T47D (cell line): ENCODE data around the gene S100A9.
"Not testable (repeated sequence)": the region's sequence is repeated elsewhere in the genome, so short reads cannot be mapped to it uniquely, and the experiment has no call there.

ENCODE experiments used
- DNase-seq, 2 experiments: peaks; one replicate each; pipeline versions ENCODE4 v3.0.0 to v3.0.0-alpha.2; 2011 to 2012; ENCODE audit warnings: low read depth in 1 of 2, low spot score in 1 of 2
- JUND ChIP-seq: IDR thresholded peaks from 2 replicates; pipeline ENCODE4 v1.6.1; 2012; ENCODE audit warnings: low read depth
- in situ Hi-C: cut with HindIII; loops from 2 replicates; pipeline ENCODE4 v1.10.0; 2016; ENCODE audit warnings: low sequenced_read_pairs, low pct_unique_long_range_greater_than_20kb

The S100A9 gene

GRCh38 chr1:153399401-153400055 lies 41.9 kb downstream of the S100A9 start:
- DNase-seq = no peak
- in situ Hi-C loops = no loop called here
- TF ChIP-seq JUND = no peak

GRCh38 chr1:153400244-153400643 lies 42.6 kb downstream of the S100A9 start:
- no peak for TF ChIP-seq JUND
- in situ Hi-C loops = no loop called here
- no peak for DNase-seq

GRCh38 chr1:153401461-153401860 lies 43.8 kb downstream of the S100A9 start:
- in situ Hi-C loops = no loop called here
- DNase-seq = no peak
- TF ChIP-seq JUND = no peak

GRCh38 chr1:153402226-153402625 lies 44.6 kb downstream of the S100A9 start:
- in situ Hi-C loops = no loop called here

GRCh38 chr1:153403421-153404085 lies 45.9 kb downstream of the S100A9 start:
- in situ Hi-C loops = no loop called here
- no peak for TF ChIP-seq JUND
- DNase-seq = no peak

More at GRCh38 chr1:153402226-153402625, 44.6 kb downstream of the S100A9 start:
- no peak for DNase-seq
- TF ChIP-seq JUND = no peak

- in situ Hi-C loops = no loop called here
Observed at GRCh38 chr1:153404086-153404635, 46.5 kb downstream of the S100A9 start.

GRCh38 chr1:153404768-153405167 lies 47.1 kb downstream of the S100A9 start:
- peak; percentile 45 to 73 for DNase-seq
- in situ Hi-C loops = no loop called here
- no peak for TF ChIP-seq JUND

More at GRCh38 chr1:153404086-153404635, 46.5 kb downstream of the S100A9 start:
- TF ChIP-seq JUND = no peak
- no peak for DNase-seq

- DNase-seq, in situ Hi-C loops: not testable (repeated sequence)
Observed at GRCh38 chr1:153405825-153406599, 48.4 kb downstream of the S100A9 start.

GRCh38 chr1:153407274-153407673 lies 49.6 kb downstream of the S100A9 start:
- DNase-seq, in situ Hi-C loops: not testable (repeated sequence)
